DOHH2 (cell line): ENCODE results near the gene C19orf25.

Experiments used
- H3F3A ChIP-seq: fragments of 200-600 bp; sonication (generic), shearing (Covaris generic); 2 replicates; pipeline ENCODE4 v1.6.0; 2016; ENCODE audit warnings: antibody characterized with exemption, mild to moderate bottlenecking; ENCODE audit not compliant: control insufficient read depth, insufficient read depth
- H3K27ac ChIP-seq: fragments of 200-600 bp; sonication (generic); 2 replicates; pipeline ENCODE4 v1.5.1; 2014; ENCODE audit warnings: low read depth, mild to moderate bottlenecking, low read length, moderate library complexity
- H3K27me3 ChIP-seq: fragments of 200-600 bp; sonication (generic); 2 replicates; pipeline ENCODE4 v1.6.1; 2014; ENCODE audit warnings: mild to moderate bottlenecking, low read length, mixed read lengths; ENCODE audit not compliant: control insufficient read depth
- H3K36me3 ChIP-seq: fragments of 200-600 bp; sonication (generic); 2 replicates; pipeline ENCODE4 v1.6.1; 2014; ENCODE audit warnings: mild to moderate bottlenecking, low read length, moderate library complexity, mixed read lengths; ENCODE audit not compliant: control insufficient read depth
- H3K4me1 ChIP-seq: fragments of 200-600 bp; sonication (generic); 2 replicates; pipeline ENCODE4 v1.6.1; 2014; ENCODE audit warnings: mild to moderate bottlenecking, low read length, mixed read lengths; ENCODE audit not compliant: control insufficient read depth
- H3K4me2 ChIP-seq: fragments of 200-600 bp; sonication (generic); 2 replicates; pipeline ENCODE4 v1.6.0; 2014; ENCODE audit warnings: mild to moderate bottlenecking, low read length, moderate library complexity
- H3K4me3 ChIP-seq: fragments of 200-600 bp; sonication (generic); 2 replicates; pipeline ENCODE4 v1.5.1; 2014; ENCODE audit warnings: mild to moderate bottlenecking, low read length, mixed read lengths
- H3K79me2 ChIP-seq: fragments of 200-600 bp; sonication (generic); 2 replicates; pipeline ENCODE4 v1.6.1; 2014; ENCODE audit warnings: mild to moderate bottlenecking, low read length, mixed read lengths; ENCODE audit not compliant: control insufficient read depth
- H3K9me2 ChIP-seq: fragments of 200-600 bp; sonication (generic); replicated peaks from 2 replicates; pipeline ENCODE4 v1.6.1; 2014; ENCODE audit warnings: mild to moderate bottlenecking, low read length, mixed read lengths; ENCODE audit not compliant: control insufficient read depth
- H3K9me3 ChIP-seq: fragments of 200-600 bp; sonication (generic); 2 replicates; pipeline ENCODE4 v1.6.1; 2014; ENCODE audit warnings: antibody characterized with exemption, low read length, mixed read lengths; ENCODE audit not compliant: control insufficient read depth, insufficient read depth
- H4K20me1 ChIP-seq: fragments of 200-600 bp; sonication (generic); 2 replicates; pipeline ENCODE4 v1.6.0; 2014; ENCODE audit warnings: low read depth, mild to moderate bottlenecking, antibody characterized with exemption, low read length, moderate library complexity; ENCODE audit not compliant: control insufficient read depth, insufficient read depth
- CTCF ChIP-seq: fragments of 200-600 bp; sonication (generic); IDR thresholded peaks from one replicate; pipeline ENCODE4 v1.5.1; 2014; ENCODE audit warnings: antibody characterized with exemption, mild to moderate bottlenecking, low read depth, low read length; ENCODE audit not compliant: poor library complexity, severe bottlenecking
- EZH2phosphoT487 ChIP-seq: fragments of 200-600 bp; sonication (generic); IDR thresholded peaks from 2 replicates; pipeline ENCODE4 v1.6.1; 2017; ENCODE audit warnings: borderline replicate concordance, mild to moderate bottlenecking, antibody characterized with exemption, low read length, moderate library complexity, mixed read lengths

The C19orf25 gene

DNA sequence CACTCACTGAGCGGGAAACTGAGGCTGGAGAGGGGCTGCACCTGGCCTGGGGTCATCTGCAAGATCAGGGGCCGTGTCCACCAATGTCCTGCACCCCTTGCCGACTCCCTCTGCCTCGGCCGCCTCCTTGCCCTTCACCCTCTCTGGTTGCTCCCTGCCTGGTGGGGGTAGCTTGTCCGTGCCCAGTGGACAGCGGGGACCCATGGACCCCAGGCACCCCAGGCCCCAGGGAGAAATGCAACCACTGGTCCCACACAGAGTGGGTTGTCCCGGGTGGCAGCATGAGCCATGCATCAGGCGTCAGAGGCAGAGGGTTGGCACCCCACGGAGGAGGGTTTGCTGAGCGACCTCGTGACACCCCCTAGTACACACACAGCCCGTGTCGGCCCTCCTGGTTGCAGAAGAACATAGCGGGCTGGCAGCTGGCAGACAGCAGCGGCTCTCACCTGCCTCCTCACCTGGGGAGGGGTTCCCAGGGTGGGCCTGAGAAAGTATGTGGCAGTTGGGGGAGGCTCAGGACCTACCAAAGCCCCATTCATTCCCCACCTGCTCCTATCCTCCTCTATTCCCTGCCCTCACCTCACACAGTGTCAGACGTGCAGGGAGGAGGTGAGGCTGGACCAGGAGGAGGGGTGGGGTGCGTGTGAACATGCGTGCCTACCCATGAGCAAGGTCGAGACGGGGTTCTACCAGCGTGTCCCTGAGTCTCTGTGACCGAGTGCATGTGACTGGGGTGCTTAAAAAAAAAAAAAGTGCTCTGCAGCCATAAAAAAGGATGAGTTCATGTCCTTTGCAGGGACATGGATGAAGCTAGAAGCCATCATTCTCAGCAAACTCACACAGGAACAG, 25.1 kb upstream of the C19orf25 start:
- TF ChIP-seq EZH2phosphoT487 (no peak), CTCF (no peak)
- Histone ChIP-seq H3K4me3 (no peak overlapping the region), H3K4me1 (peaks cover 5% of the 10 kb centered on the region), H3K36me3 (no peaks in the 10 kb centered on the region), H3F3A (0 out of 2 replicates have a peak, but pooled peaks cover 2% of the 10 kb centered on the region), H3K27me3 (peaks cover 5% of the 10 kb centered on the region; the same call in 1 of the 2 replicates), H3K4me2 (no peak overlapping the region), H4K20me1 (no peaks in the 10 kb centered on the region), H3K79me2 (no peaks in the 10 kb centered on the region), H3K27ac (no peak overlapping the region), H3K9me2 (no peaks in the 10 kb centered on the region), H3K9me3 (peaks cover 6% of the 10 kb centered on the region; the same call in 1 of the 2 replicates)

GRCh38 chr19:1503089-1503924, 24.3 kb upstream of the C19orf25 start:
- TF ChIP-seq CTCF (peak; percentile 93), EZH2phosphoT487 (no peak)
- Histone ChIP-seq H3K79me2 (no peaks in the 10 kb centered on the region), H3K9me3 (peaks cover 6% of the 10 kb centered on the region; the same call in 1 of the 2 replicates), H3K4me2 (peak overlapping the region; percentile 55), H3K27me3 (peaks cover 5% of the 10 kb centered on the region; the same call in 1 of the 2 replicates), H3K4me3 (peak overlapping the region; percentile 39), H3K27ac (no peak overlapping the region), H3K9me2 (no peaks in the 10 kb centered on the region), H4K20me1 (no peaks in the 10 kb centered on the region), H3K36me3 (no peaks in the 10 kb centered on the region), H3F3A (0 out of 2 replicates have a peak, but pooled peaks cover 2% of the 10 kb centered on the region), H3K4me1 (peaks cover 5% of the 10 kb centered on the region)

DNA sequence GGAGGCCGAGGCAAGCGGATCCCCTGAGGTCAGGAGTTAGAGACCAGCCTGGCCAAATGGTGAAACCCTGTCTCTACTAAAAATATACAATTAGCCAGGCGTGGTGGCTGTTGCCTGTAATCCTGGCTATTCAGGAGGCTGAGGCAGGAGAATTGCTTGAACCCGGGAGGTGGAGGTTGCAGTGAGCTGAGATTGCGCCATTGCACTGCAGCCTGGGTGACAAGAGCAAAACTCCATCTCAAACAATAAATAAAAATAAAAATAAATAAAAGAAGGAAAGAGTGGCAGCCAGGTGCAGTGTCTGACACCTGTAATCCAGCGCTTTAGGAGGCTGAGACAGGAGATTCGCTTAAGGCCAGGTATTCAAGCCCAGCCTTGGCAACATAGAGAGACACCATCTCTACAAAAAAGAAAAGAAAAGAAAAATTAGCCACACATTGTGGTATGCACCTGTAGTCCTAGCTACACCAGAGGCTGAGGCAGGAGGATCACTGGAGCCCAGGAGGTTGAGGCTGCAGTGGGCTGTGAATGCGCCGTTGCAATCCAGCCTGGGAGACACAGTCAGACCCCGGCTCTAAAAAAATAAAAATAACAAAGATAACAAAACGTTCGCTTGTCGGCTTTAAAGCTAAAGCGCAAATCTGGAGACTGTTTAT, 23.5 kb upstream of the C19orf25 start:
- Histone ChIP-seq H3K79me2 (no peaks in the 10 kb centered on the region), H3K9me3 (peaks cover 3% of the 10 kb centered on the region; the same call in 1 of the 2 replicates), H3K36me3 (no peaks in the 10 kb centered on the region), H3K4me1 (peaks cover 5% of the 10 kb centered on the region), H4K20me1 (no peaks in the 10 kb centered on the region), H3K27me3 (peaks cover 5% of the 10 kb centered on the region; the same call in 1 of the 2 replicates), H3F3A (0 out of 2 replicates have a peak, but pooled peaks cover 2% of the 10 kb centered on the region), H3K9me2 (no peaks in the 10 kb centered on the region), H3K4me2 (no peak overlapping the region), H3K27ac (no peak overlapping the region), H3K4me3 (no peak overlapping the region)
- TF ChIP-seq EZH2phosphoT487 (no peak), CTCF (no peak)
